ENCODE data around the gene DCHS1. TPM values are rescaled to one million over a fixed set of nuclear protein-coding genes. Genes with fewer than 3 reads are reported as not detected.
A peak's percentile ranks its signal among the peaks of the same experiment; 100 is the strongest.

The DCHS1 gene
- total and polyA plus RNA-seq, 9 of the 15 experiments (the other 6 are each of a cell fraction or from before 2014, with no cell fraction given), result 0.04 to 0.49 (median 0.14) TPM; not detected in 2

GRCh38 chr11:6682936-6683861 lies 27.6 kb upstream of the DCHS1 start, which contains the start of gene MRPL17 (continued):
- TF ChIP-seq ZNF695 (CRISPR knock-in tag; IDR thresholded peaks at IDR 0.05) (0 out of 2 replicates have a peak, but pooled peaks have one; percentile 25), ERF (CRISPR knock-in tag; IDR thresholded peaks at IDR 0.05) (peak; percentile 78; the same call in 1 of the 2 replicates), BRF2 (IDR thresholded peaks at IDR 0.05; ENCODE audit: borderline replicate concordance, insufficient read depth, insufficient read length) (no peak), VEZF1 (CRISPR knock-in tag; IDR thresholded peaks at IDR 0.05) (peak; percentile 44; the same call in 1 of the 2 replicates), YY1 (IDR thresholded peaks at IDR 0.05; ENCODE audit: borderline replicate concordance in 1 of 3, control insufficient read depth in 1 of 3, extremely low read depth in 1 of 3, insufficient read depth in 3 of 3, insufficient read length in 1 of 3, insufficient replicate concordance in 2 of 3, low read depth in 1 of 3, low read length in 2 of 3) (peak in 2 of 3 experiments; percentile 60 to 82), NRF1 (conservative IDR thresholded peaks at IDR 0.05 in 1 of 2, IDR thresholded peaks at IDR 0.05 in 1 of 2) (peak; percentile 100), TAL1 (IDR thresholded peaks at IDR 0.05) (no peak), PTBP1 (IDR thresholded peaks at IDR 0.05; ENCODE audit: low read depth, low read length) (no peak), ATF6 (CRISPR knock-in tag; IDR thresholded peaks at IDR 0.05) (peak; percentile 95; the same call in 1 of the 2 replicates), ATF1 (CRISPR knock-in tag; IDR thresholded peaks at IDR 0.05) (no peak), ATF1 (tag; IDR thresholded peaks at IDR 0.05) (peak; percentile 82), ZNF586 (CRISPR knock-in tag; conservative IDR thresholded peaks at IDR 0.05) (no peak), RBBP5 (IDR thresholded peaks at IDR 0.05; ENCODE audit: borderline replicate concordance, insufficient read depth, low read length, poor library complexity, severe bottlenecking) (peak; percentile 84), ZNF121 (CRISPR knock-in tag; conservative IDR thresholded peaks at IDR 0.05) (no peak), CTCFL (IDR thresholded peaks at IDR 0.05; ENCODE audit: borderline replicate concordance, insufficient read depth, low read depth, low read length, poor library complexity, severe bottlenecking) (peak; percentile 95), CREM (IDR thresholded peaks at IDR 0.05; ENCODE audit: low read depth) (peak; percentile 54), FOXJ2 (tag; IDR thresholded peaks at IDR 0.05) (peak; percentile 80), PCBP1 (IDR thresholded peaks at IDR 0.05; ENCODE audit: low read depth, low read length, poor library complexity, severe bottlenecking) (no peak), CBX1 (IDR thresholded peaks at IDR 0.05; ENCODE audit: low read depth) (0 out of 2 replicates have a peak, but pooled peaks have one; percentile 49)

All from K562 (cell line).